PFSK-1 (cell line): Measurements from ENCODE around the gene OTOP3.

Experiments
- FOXP2 ChIP-seq: optimal IDR thresholded peaks from 2 replicates; pipeline ENCODE3; 2011; ENCODE audit warnings: borderline replicate concordance, control low read depth, inconsistent platforms; ENCODE audit not compliant: insufficient read depth; ENCODE audit errors: extremely low read length, extremely low read depth
- POLR2AphosphoS5 ChIP-seq: IDR thresholded peaks from 2 replicates; pipeline ENCODE4 v1.6.1; 2012; ENCODE audit warnings: low read depth, mild to moderate bottlenecking, control low read depth, low read length, moderate library complexity
- SIN3A ChIP-seq: IDR thresholded peaks from 2 replicates; pipeline ENCODE4 v1.6.1; 2012; ENCODE audit warnings: mild to moderate bottlenecking, low read length, moderate library complexity, borderline replicate concordance; ENCODE audit not compliant: insufficient read depth
- TAF1 ChIP-seq: IDR thresholded peaks from 2 replicates; pipeline ENCODE4 v1.6.1; 2012; ENCODE audit warnings: low read length, control low read depth, borderline replicate concordance; ENCODE audit not compliant: insufficient read depth
- TF ChIP-seq, protein P1 (sequence below), 2 experiments: IDR thresholded peaks; 2 replicates each; pipeline versions ENCODE4 v1.6.1 to v1.8.0; 2011 to 2012; ENCODE audit warnings: low read depth in 2 of 2, low read length in 2 of 2, control low read depth in 1 of 2, inconsistent platforms in 1 of 2, mild to moderate bottlenecking in 1 of 2, moderate library complexity in 1 of 2; ENCODE audit not compliant: insufficient read depth in 1 of 2

Gene OTOP3

DNA sequence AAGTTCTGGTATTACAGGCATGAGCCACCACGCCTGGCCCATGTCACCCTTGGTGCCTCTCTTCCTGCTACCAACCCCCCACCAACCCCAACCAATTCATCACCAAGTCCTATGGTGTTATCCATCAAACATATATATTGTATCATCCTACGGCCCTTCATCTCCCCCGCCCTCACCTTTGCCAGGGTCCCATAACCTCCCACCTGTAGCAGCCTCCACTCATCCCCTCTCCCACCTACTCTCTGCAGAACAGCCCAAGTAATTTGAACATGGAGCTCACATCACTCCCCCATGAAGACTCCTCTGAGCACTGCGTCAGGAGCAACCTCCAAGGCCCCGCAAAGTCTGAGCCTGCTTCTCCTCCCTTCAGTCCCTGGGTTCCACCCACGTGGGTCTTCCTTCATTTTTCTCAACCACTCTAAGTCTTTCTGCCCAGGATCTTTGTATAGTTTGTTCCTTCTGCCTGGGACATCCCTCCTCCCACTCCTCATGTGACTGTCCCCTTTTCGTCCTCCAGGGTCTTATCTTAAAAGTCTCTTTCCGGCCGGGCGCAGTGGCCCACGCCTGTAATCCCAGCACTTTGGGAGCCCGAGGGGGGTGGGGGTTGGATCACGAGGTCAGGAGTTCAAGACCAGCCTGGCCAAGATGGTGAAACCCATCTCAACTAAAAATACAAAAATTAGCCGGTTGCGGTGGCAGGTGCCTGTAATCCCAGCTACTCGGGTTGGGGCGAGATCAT is 43.9 kb downstream of the OTOP3 start:
- TF ChIP-seq POLR2AphosphoS5 (no peak), TAF1 (no peak), SIN3A (no peak), FOXP2 (no peak)
- TF ChIP-seq, protein P1, sequence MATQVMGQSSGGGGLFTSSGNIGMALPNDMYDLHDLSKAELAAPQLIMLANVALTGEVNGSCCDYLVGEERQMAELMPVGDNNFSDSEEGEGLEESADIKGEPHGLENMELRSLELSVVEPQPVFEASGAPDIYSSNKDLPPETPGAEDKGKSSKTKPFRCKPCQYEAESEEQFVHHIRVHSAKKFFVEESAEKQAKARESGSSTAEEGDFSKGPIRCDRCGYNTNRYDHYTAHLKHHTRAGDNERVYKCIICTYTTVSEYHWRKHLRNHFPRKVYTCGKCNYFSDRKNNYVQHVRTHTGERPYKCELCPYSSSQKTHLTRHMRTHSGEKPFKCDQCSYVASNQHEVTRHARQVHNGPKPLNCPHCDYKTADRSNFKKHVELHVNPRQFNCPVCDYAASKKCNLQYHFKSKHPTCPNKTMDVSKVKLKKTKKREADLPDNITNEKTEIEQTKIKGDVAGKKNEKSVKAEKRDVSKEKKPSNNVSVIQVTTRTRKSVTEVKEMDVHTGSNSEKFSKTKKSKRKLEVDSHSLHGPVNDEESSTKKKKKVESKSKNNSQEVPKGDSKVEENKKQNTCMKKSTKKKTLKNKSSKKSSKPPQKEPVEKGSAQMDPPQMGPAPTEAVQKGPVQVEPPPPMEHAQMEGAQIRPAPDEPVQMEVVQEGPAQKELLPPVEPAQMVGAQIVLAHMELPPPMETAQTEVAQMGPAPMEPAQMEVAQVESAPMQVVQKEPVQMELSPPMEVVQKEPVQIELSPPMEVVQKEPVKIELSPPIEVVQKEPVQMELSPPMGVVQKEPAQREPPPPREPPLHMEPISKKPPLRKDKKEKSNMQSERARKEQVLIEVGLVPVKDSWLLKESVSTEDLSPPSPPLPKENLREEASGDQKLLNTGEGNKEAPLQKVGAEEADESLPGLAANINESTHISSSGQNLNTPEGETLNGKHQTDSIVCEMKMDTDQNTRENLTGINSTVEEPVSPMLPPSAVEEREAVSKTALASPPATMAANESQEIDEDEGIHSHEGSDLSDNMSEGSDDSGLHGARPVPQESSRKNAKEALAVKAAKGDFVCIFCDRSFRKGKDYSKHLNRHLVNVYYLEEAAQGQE (IDR thresholded peaks at IDR 0.05; ENCODE audit: insufficient read depth in 1 of 2, low read depth in 2 of 2, low read length in 2 of 2) = no peak

DNA sequence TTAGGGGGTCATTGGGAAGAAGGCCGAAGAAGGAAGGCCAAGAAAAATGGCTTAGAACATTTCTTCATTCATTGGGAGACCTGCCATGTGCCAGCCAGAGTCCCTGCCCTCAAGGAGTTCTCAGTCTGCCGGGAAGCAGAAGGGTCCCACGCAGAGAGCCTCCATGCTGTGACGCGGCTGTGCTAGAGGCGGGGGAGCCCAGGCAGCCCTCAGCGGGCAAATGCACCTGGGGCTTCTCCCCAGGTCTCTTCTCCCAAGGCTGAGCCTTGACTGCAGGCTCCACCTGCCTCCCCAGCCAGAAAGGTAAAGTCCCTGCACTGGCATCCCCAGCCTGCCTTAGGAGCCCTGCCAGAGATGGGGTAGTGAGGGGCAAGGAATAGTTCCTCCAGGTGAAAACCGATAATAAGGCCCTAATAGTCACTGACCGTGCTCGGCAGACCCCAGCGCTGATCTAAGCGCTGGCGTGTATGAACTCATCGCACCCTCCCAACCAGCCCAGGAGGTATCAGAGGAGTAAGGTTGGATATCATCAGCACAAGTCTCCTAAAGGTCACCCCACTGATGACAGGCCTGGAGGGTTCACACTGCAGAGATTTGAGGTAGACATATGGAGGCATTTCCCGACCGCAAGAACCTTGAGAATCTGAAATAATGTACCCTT is 45.8 kb downstream of the OTOP3 start:
- TF ChIP-seq TAF1 (no peak), POLR2AphosphoS5 (no peak), SIN3A (no peak), FOXP2 (no peak)
- TF ChIP-seq, protein P1 (IDR thresholded peaks at IDR 0.05; ENCODE audit: insufficient read depth in 1 of 2, low read depth in 2 of 2, low read length in 2 of 2) = no peak

DNA sequence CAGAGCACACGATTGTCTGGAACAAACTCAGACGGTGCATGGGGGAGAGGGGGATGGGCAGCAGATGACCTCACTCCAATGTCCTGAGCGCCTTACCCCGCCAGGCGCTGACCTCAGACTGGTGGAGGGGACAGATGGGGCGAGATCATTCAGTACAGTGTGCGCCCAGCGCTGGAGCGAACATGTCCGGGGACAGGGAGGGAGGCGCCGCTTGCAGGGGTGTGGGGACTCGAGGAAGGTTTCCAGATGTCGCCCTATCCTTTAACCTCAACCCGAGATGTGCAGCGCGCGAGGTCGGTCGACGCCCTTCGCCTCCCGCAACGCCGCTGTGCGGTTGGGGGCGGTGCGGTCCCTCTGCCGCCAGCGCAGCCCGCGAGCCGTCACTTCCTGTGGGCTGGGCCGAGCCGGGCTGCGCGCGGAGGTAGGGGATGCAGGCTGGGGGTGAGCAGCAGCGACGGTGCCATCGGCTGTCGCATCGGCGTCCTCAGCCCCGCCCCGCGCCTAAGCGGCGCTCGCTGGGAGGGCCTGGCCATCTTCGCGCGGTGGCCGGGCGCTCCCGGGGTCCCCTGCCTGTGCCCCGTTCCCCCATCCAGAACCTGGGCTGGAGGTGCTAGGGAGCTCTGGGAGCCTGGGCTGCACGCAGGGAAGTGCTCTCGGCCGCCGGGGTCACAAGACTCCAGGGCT is 46.4 kb downstream of the OTOP3 start:
- TF ChIP-seq, protein P1 (IDR thresholded peaks at IDR 0.05; ENCODE audit: insufficient read depth in 1 of 2, low read depth in 2 of 2, low read length in 2 of 2) = peak in 1 of 2 experiments; percentile 23; a peak in 1 of 4 replicates
- TF ChIP-seq FOXP2 (peak; percentile 97), SIN3A (peak; percentile 33; the same call in 1 of the 2 replicates), TAF1 (peak; percentile 56; the same call in 1 of the 2 replicates), POLR2AphosphoS5 (peak; percentile 92)

DNA sequence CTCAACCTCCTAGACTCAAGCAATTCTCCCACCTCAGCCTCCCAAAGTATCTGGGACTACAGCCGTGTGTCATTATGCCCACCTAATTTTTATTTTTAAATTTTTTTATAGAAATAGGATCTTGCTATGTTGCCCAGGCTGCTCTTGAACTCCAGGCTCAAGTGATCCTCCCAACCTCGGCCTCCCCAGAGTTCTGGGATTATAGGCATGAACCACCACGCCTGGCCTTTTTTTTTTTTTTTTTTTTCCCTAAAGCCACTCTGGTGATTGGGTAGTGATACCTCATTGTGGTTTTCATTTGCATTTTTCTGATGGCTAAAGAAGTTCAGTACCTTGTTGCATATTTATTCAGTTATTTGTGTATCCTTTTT is 50.5 kb downstream of the OTOP3 start:
- no peak for TF ChIP-seq SIN3A
- no peak for TF ChIP-seq TAF1
- TF ChIP-seq POLR2AphosphoS5 = no peak
- no peak for TF ChIP-seq FOXP2
- TF ChIP-seq, protein P1 (IDR thresholded peaks at IDR 0.05; ENCODE audit: insufficient read depth in 1 of 2, low read depth in 2 of 2, low read length in 2 of 2) = no peak
